ENCODE data around the gene AP1G2. TPM values are rescaled to one million over a fixed set of nuclear protein-coding genes. Genes with fewer than 3 reads are reported as not detected.

The AP1G2 gene
- total and polyA plus RNA-seq, 2 donors: 55.0 to 313 TPM

GRCh38 chr14:23577710-23578392 is 10.3 kb upstream of the AP1G2 start:
- no peak for DNase-seq (ENCODE audit: low read depth in 6 of 9, low spot score in 9 of 9)

DNA sequence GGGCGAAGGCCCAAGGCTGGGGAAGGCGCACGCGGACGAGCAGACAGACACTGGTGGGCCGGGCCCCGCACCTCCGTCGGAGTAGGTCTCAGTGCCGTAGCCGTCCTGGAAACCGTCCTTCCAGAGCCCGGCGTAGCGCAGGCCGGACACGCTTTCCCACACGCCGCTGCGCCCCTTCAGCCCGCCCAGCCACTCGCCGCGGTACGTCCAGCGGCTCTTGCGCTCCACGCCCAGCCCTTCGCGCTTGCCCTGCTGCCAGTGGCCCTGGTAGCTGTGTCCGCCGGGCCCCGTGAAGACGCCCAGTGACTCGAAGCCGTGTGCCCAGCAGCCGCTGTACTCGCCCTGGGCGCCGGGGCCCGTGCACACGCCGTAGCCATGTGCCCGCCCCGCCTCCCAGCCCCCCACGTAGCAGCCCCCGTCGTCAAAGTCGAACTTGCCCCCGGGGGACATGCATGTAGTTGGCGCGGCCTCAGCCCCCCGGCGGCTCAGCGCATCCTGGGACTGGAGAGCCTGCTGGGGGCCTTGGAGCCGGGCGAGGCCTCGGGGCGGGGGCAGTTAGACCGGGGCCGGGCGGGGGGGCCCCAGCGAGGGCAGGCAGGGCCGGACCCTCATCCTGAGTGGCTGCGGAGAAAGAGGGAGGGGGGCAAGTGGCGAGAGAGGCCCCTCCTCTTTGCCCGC is 9.6 kb upstream of the AP1G2 start:
- Histone ChIP-seq H3K27me3 (ENCODE audit: control insufficient read depth in 2 of 2, insufficient read depth in 1 of 2, low read length in 1 of 2) (peaks cover 56 to 93% of the 10 kb centered on the region in 2 donors), H3K4me3 (ENCODE audit: low read length in 2 of 2) (no peak overlapping the region), H3K9me3 (ENCODE audit: control insufficient read depth in 2 of 2, insufficient read depth in 1 of 2, low read length in 1 of 2) (no peaks in the 10 kb centered on the region), H3K27ac (ENCODE audit: low read depth in 1 of 2, low read length in 1 of 2) (no peak overlapping the region), H3K4me1 (ENCODE audit: control insufficient read depth in 2 of 2, insufficient read depth in 2 of 2, low read length in 2 of 2) (no peaks in the 10 kb centered on the region), H3K36me3 (ENCODE audit: control insufficient read depth in 2 of 2, insufficient read depth in 2 of 2, low read length in 1 of 2) (no peaks in the 10 kb centered on the region)
- 5% methylated on average over 67 of the region's 67 CpGs for WGBS
- DNase-seq (ENCODE audit: low read depth in 6 of 9, low spot score in 9 of 9): no peak

More at GRCh38 chr14:23577710-23578392, 10.3 kb upstream of the AP1G2 start:
- Histone ChIP-seq H3K9me3 (ENCODE audit: control insufficient read depth in 2 of 2, insufficient read depth in 1 of 2, low read length in 1 of 2) (no peaks in the 10 kb centered on the region), H3K27ac (ENCODE audit: low read depth in 1 of 2, low read length in 1 of 2) (no peak overlapping the region), H3K4me1 (ENCODE audit: control insufficient read depth in 2 of 2, insufficient read depth in 2 of 2, low read length in 2 of 2) (no peaks in the 10 kb centered on the region), H3K27me3 (ENCODE audit: control insufficient read depth in 2 of 2, insufficient read depth in 1 of 2, low read length in 1 of 2) (peaks cover 56 to 93% of the 10 kb centered on the region in 2 donors), H3K36me3 (ENCODE audit: control insufficient read depth in 2 of 2, insufficient read depth in 2 of 2, low read length in 1 of 2) (no peaks in the 10 kb centered on the region), H3K4me3 (ENCODE audit: low read length in 2 of 2) (no peak overlapping the region)
- 5% methylated on average over 24 of the region's 24 CpGs for WGBS

GRCh38 chr14:23573384-23574015 is 5.9 kb upstream of the AP1G2 start:
- Histone ChIP-seq H3K27ac (ENCODE audit: low read depth in 1 of 2, low read length in 1 of 2) (no peak overlapping the region), H3K4me3 (ENCODE audit: low read length in 2 of 2) (no peak overlapping the region), H3K27me3 (ENCODE audit: control insufficient read depth in 2 of 2, insufficient read depth in 1 of 2, low read length in 1 of 2) (peaks cover 49 to 77% of the 10 kb centered on the region in 2 donors), H3K4me1 (ENCODE audit: control insufficient read depth in 2 of 2, insufficient read depth in 2 of 2, low read length in 2 of 2) (peaks cover 0 to 5% of the 10 kb centered on the region in 2 donors), H3K9me3 (ENCODE audit: control insufficient read depth in 2 of 2, insufficient read depth in 1 of 2, low read length in 1 of 2) (no peaks in the 10 kb centered on the region), H3K36me3 (ENCODE audit: control insufficient read depth in 2 of 2, insufficient read depth in 2 of 2, low read length in 1 of 2) (no peaks in the 10 kb centered on the region)
- DNase-seq (ENCODE audit: low read depth in 6 of 9, low spot score in 9 of 9): no peak
- 92% methylated on average over 5 of the region's 5 CpGs for WGBS

- Histone ChIP-seq H3K9me3 (ENCODE audit: control insufficient read depth in 2 of 2, insufficient read depth in 1 of 2, low read length in 1 of 2) (no peaks in the 10 kb centered on the region), H3K27ac (ENCODE audit: low read depth in 1 of 2, low read length in 1 of 2) (no peak overlapping the region), H3K27me3 (ENCODE audit: control insufficient read depth in 2 of 2, insufficient read depth in 1 of 2, low read length in 1 of 2) (peaks cover 42 to 70% of the 10 kb centered on the region in 2 donors), H3K4me1 (ENCODE audit: control insufficient read depth in 2 of 2, insufficient read depth in 2 of 2, low read length in 2 of 2) (peaks cover 0 to 11% of the 10 kb centered on the region in 2 donors), H3K4me3 (ENCODE audit: low read length in 2 of 2) (no peak overlapping the region), H3K36me3 (ENCODE audit: control insufficient read depth in 2 of 2, insufficient read depth in 2 of 2, low read length in 1 of 2) (no peaks in the 10 kb centered on the region)
- 50% methylated on average over 4 of the region's 4 CpGs for WGBS
- no peak for DNase-seq (ENCODE audit: low read depth in 6 of 9, low spot score in 9 of 9)
Observed at GRCh38 chr14:23572836-23573235, 5.2 kb upstream of the AP1G2 start.

GRCh38 chr14:23572524-23572828 is 4.9 kb upstream of the AP1G2 start:
- no peak for DNase-seq (ENCODE audit: low read depth in 6 of 9, low spot score in 9 of 9)
- Histone ChIP-seq H3K9me3 (ENCODE audit: control insufficient read depth in 2 of 2, insufficient read depth in 1 of 2, low read length in 1 of 2) (no peaks in the 10 kb centered on the region), H3K27me3 (ENCODE audit: control insufficient read depth in 2 of 2, insufficient read depth in 1 of 2, low read length in 1 of 2) (peaks cover 39 to 67% of the 10 kb centered on the region in 2 donors), H3K27ac (ENCODE audit: low read depth in 1 of 2, low read length in 1 of 2) (no peak overlapping the region), H3K4me3 (ENCODE audit: low read length in 2 of 2) (no peak overlapping the region), H3K36me3 (ENCODE audit: control insufficient read depth in 2 of 2, insufficient read depth in 2 of 2, low read length in 1 of 2) (no peaks in the 10 kb centered on the region), H3K4me1 (ENCODE audit: control insufficient read depth in 2 of 2, insufficient read depth in 2 of 2, low read length in 2 of 2) (peaks cover 0 to 14% of the 10 kb centered on the region in 2 donors)
- WGBS: 55% methylated on average over 4 of the region's 4 CpGs

GRCh38 chr14:23571701-23572523 is 4.3 kb upstream of the AP1G2 start:
- Histone ChIP-seq H3K4me1 (ENCODE audit: control insufficient read depth in 2 of 2, insufficient read depth in 2 of 2, low read length in 2 of 2) (peaks cover 3 to 16% of the 10 kb centered on the region in 2 donors), H3K4me3 (ENCODE audit: low read length in 2 of 2) (no peak overlapping the region), H3K27ac (ENCODE audit: low read depth in 1 of 2, low read length in 1 of 2) (no peak overlapping the region), H3K36me3 (ENCODE audit: control insufficient read depth in 2 of 2, insufficient read depth in 2 of 2, low read length in 1 of 2) (no peaks in the 10 kb centered on the region), H3K9me3 (ENCODE audit: control insufficient read depth in 2 of 2, insufficient read depth in 1 of 2, low read length in 1 of 2) (no peaks in the 10 kb centered on the region), H3K27me3 (ENCODE audit: control insufficient read depth in 2 of 2, insufficient read depth in 1 of 2, low read length in 1 of 2) (peaks cover 34 to 61% of the 10 kb centered on the region in 2 donors)
- WGBS: 62% methylated on average over 14 of the region's 14 CpGs
- DNase-seq (ENCODE audit: low read depth in 6 of 9, low spot score in 9 of 9): no peak

DNA sequence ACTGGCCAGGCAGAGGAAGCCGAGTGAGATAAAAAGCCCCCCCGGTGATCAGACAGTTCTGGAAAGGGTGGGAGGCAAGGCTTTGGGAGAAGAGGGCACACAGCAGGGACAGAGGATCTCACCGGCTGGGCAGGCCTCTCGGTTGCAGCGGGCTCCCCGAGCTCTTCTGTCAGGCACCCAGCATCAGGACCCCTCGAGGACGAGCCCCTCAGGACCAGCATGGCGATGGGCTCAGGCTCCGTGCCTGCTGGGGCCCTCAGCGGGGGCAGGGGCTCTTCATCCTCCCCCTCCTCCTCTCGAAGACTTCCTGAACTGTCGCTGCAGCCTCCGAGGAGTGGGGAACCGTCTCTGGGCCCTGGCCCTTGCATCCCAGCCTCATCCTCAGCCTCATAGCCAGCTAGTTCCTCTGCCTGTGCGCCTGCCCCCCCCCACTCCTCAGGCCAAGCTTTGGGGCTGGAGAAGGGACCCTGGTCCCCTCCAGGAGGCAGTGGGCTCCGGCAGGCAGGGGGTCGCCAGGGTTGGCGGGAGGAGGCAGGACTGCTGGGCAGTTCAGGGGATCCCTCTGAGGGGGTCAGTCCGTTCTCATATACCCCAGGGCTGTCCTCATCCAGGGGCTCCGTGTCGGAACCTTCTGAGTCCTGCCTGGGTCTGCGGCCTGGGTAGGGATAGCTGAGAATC is 3.4 kb upstream of the AP1G2 start:
- H3K4me3 ChIP-seq (ENCODE audit: low read length in 2 of 2): no peak overlapping the region
- H3K27ac ChIP-seq (ENCODE audit: low read depth in 1 of 2, low read length in 1 of 2): no peak overlapping the region
- peaks cover 24 to 52% of the 10 kb centered on the region in 2 donors for H3K27me3 ChIP-seq (ENCODE audit: control insufficient read depth in 2 of 2, insufficient read depth in 1 of 2, low read length in 1 of 2)

DNA sequence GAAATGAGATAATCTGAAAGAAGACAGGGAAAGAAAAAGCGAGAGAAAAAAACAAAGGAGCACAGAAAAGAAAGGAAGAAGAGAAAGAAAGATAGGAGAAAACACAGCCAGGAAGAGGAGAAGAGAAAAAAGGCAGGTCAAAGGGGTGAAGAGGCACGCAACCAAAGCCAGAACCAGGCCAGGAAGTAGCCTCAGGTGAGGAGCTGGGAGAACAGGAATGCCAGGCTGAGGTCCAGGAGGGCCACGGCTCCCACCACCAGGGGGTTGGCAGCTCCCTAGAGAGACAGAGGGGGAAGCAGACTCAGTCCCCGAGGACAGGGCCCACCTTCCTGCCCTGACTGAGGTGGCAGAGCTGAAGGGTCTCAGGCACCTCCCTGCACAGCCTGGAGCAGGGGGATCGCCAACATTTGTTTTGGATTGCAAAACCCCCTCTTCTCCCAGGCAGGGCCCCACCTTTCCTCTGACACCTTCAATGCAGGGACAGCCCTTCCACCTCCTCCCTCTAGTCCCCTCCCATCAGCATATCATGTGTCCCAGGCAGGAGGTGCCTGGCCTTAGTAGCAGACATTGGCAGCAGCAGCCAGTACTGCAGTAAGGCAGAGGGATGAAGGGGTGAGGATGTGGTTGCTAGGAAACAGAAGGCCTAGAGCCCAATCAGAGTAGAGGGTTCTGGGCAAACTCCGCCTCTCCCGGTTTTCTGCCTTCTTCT is 2.0 kb upstream of the AP1G2 start:
- H3K27me3 ChIP-seq (ENCODE audit: control insufficient read depth in 2 of 2, insufficient read depth in 1 of 2, low read length in 1 of 2): peaks cover 12 to 38% of the 10 kb centered on the region in 2 donors
- H3K27ac ChIP-seq (ENCODE audit: low read depth in 1 of 2, low read length in 1 of 2): no peak overlapping the region
- no peak for DNase-seq (ENCODE audit: low read depth in 6 of 9, low spot score in 9 of 9)
- WGBS: 91% methylated on average over 7 of the region's 7 CpGs
- H3K36me3 ChIP-seq (ENCODE audit: control insufficient read depth in 2 of 2, insufficient read depth in 2 of 2, low read length in 1 of 2): peaks cover 11 to 16% of the 10 kb centered on the region in 2 donors
- peaks cover 9 to 21% of the 10 kb centered on the region in 2 donors for H3K4me1 ChIP-seq (ENCODE audit: control insufficient read depth in 2 of 2, insufficient read depth in 2 of 2, low read length in 2 of 2)
- no peaks in the 10 kb centered on the region for H3K9me3 ChIP-seq (ENCODE audit: control insufficient read depth in 2 of 2, insufficient read depth in 1 of 2, low read length in 1 of 2)
- H3K4me3 ChIP-seq (ENCODE audit: low read length in 2 of 2): no peak overlapping the region

More for the DNA sequence above, 3.4 kb upstream of the AP1G2 start:
- H3K4me1 ChIP-seq (ENCODE audit: control insufficient read depth in 2 of 2, insufficient read depth in 2 of 2, low read length in 2 of 2): peaks cover 9 to 21% of the 10 kb centered on the region in 2 donors
- H3K9me3 ChIP-seq (ENCODE audit: control insufficient read depth in 2 of 2, insufficient read depth in 1 of 2, low read length in 1 of 2): no peaks in the 10 kb centered on the region
- WGBS: 95% methylated on average over 23 of the region's 23 CpGs
- DNase-seq (ENCODE audit: low read depth in 6 of 9, low spot score in 9 of 9): no peak
- H3K36me3 ChIP-seq (ENCODE audit: control insufficient read depth in 2 of 2, insufficient read depth in 2 of 2, low read length in 1 of 2): peaks cover 0 to 3% of the 10 kb centered on the region in 2 donors
